ENCODE data around the gene TEX10.

The TEX10 gene

DNA sequence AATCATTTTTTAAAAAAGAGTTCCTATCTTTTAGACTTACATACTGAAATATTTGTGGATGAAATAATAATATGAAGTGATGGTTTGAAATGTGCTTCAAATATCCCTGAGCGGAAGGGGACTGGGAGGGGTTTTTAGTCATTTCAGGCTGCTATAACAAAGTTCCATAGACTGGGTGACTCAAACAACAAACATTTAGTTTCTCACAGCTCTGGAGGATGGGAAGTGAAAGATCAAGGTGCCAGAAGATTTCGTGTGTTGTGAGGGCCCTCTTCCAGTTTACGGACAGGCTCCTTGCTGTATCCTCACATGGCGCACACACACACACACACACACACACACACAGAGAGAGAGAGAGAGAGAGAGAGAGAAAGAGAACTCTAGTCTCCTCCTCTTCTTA is 27.1 kb upstream of the TEX10 start:
- TF ChIP-seq, protein P1, sequence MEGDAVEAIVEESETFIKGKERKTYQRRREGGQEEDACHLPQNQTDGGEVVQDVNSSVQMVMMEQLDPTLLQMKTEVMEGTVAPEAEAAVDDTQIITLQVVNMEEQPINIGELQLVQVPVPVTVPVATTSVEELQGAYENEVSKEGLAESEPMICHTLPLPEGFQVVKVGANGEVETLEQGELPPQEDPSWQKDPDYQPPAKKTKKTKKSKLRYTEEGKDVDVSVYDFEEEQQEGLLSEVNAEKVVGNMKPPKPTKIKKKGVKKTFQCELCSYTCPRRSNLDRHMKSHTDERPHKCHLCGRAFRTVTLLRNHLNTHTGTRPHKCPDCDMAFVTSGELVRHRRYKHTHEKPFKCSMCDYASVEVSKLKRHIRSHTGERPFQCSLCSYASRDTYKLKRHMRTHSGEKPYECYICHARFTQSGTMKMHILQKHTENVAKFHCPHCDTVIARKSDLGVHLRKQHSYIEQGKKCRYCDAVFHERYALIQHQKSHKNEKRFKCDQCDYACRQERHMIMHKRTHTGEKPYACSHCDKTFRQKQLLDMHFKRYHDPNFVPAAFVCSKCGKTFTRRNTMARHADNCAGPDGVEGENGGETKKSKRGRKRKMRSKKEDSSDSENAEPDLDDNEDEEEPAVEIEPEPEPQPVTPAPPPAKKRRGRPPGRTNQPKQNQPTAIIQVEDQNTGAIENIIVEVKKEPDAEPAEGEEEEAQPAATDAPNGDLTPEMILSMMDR (conservative IDR thresholded peaks at IDR 0.05; ENCODE audit: low read depth), result no peak
- DNase-seq (ENCODE audit: low spot score), result peak; percentile 69
- H3K27ac ChIP-seq, result peak overlapping the region; percentile 36; the same call in 1 of the 2 replicates
- ChIA-PET CTCF (no interaction called here), POLR2A (ENCODE audit: low non-redundant PET) (interaction anchor here (0.6 kb wide), 1 partner anchor 32 kb away, joined by 5 read pairs; no protein-coding TSS in a partner anchor)

DNA sequence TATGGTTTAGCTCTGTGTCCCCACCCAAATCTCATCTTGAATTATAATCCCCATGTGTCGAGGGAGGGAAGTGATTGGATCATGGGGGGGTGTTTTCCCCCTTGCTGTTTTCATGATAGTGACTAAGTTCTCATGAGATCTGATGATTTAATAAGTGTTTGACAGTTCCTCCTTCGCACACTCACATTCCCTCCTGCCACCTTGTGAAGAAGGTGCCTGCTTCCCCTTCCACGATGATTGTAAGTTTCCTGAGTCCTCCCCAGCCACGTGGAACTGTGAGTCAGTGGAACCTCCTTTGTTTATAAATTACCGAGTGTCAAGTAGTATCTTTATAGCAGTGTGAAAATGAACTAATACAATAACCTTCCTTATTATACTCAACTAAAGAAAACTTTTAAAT is 24.3 kb upstream of the TEX10 start:
- TF ChIP-seq, protein P1 (conservative IDR thresholded peaks at IDR 0.05; ENCODE audit: low read depth), result no peak
- CTCF ChIA-PET, result interaction anchor here (0.6 kb wide), 1 partner anchor 18 kb away, joined by 3 read pairs; no protein-coding TSS in a partner anchor
- POLR2A ChIA-PET (ENCODE audit: low non-redundant PET), result no interaction called here
- no peak overlapping the region for H3K27ac ChIP-seq
- DNase-seq (ENCODE audit: low spot score), result no peak

DNA sequence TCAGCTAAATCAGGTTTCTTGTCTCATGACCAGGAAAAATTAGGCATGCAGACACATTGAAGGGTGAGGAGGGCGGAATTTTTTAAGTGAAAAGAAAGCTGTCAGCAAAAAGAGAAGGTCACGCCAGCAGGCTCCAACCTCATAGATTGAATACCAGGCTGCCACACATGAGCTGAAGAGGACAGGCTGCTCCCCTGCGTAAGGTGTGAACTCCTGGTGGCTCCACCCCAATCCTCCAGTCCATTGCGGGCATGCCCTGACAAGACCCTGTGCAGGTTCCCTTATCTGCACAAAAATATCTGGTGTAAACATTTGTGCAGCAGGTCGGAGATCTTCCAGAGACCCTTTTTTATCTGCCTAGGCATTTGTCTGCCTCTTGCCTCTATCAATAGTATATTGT is 22.9 kb upstream of the TEX10 start:
- TF ChIP-seq, protein P1 (conservative IDR thresholded peaks at IDR 0.05; ENCODE audit: low read depth), result no peak
- CTCF ChIA-PET, result interaction anchor here (1.1 kb wide), 1 partner anchor 52 kb away, joined by 3 read pairs; no protein-coding TSS in a partner anchor
- no peak for DNase-seq (ENCODE audit: low spot score)
- POLR2A ChIA-PET (ENCODE audit: low non-redundant PET), result no interaction called here
- H3K27ac ChIP-seq, result no peak overlapping the region

DNA sequence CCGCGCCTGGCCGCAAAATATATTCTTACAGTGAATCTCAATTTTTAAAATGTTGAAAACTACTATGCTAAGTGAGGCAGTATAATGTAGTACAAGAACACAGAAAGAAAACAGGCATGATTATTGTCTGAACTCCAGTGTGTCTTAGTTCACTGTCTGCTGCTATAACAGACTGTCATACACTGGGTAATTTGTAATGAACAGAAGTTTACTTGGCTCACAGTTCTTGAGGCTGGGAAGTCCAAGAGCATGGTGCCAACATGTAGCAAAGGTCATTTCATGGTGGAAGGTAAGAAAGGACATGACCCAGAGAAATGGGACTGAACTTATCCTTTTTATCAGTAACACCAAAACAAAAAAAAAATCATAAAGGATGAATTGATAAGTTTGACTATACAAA is 19.9 kb upstream of the TEX10 start:
- CTCF ChIA-PET, result no interaction called here
- POLR2A ChIA-PET (ENCODE audit: low non-redundant PET), result no interaction called here
- no peak for DNase-seq (ENCODE audit: low spot score)
- H3K27ac ChIP-seq, result no peak overlapping the region
- TF ChIP-seq, protein P1 (conservative IDR thresholded peaks at IDR 0.05; ENCODE audit: low read depth), result no peak

DNA sequence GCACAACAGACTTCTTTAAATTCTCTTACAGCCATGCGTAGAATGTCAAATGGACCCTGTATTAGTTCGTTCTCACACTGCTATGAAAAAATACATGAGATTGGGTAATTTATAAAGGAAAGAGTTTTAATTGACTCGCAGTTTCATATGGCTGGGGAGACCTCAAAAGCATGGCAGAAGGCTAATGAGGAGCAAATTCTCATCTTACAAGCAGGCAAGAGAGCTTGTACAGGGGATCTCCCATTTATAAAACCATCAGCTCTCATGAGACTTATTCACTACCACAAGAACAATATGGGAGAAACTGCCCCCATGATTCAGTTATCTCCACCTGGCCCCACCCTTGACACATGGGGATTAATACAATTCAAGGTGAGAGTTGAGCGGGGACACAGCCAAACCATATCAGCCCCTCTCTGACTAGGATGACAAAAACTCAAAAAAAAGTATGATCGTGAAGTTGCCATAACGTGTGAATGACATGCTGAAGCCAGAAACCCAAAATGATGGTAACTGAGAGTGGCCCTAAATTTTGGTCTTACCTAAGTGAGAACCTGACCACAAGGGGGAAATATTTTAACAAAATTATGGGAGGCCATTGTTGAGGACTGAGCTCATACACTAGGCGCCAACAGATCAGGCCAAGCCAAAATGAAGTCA is 17.5 kb upstream of the TEX10 start:
- POLR2A ChIA-PET (ENCODE audit: low non-redundant PET), result no interaction called here
- no peak overlapping the region for H3K27ac ChIP-seq
- CTCF ChIA-PET, result no interaction called here
- TF ChIP-seq, protein P1 (conservative IDR thresholded peaks at IDR 0.05; ENCODE audit: low read depth), result no peak
- no peak for DNase-seq (ENCODE audit: low spot score)

DNA sequence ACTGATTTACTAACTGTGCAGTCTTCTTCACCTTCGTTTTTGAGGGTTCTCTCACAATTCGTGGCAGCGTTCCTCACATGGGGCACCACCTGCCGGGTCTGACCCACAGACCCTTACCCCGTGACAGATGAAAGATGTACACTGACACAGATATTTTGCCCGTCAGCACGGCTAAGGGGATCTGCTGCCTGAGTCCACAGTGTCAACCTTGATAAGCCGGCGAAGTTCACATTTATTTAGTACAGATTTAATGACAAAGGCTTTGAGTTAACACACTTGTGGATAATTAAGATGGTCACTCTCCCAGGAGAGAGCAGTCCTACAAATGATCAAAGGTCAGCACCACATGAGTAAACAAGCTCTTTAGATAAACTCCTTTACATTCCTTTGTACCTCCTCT is 15.9 kb upstream of the TEX10 start:
- TF ChIP-seq, protein P1 (conservative IDR thresholded peaks at IDR 0.05; ENCODE audit: low read depth), result no peak
- DNase-seq (ENCODE audit: low spot score), result no peak
- CTCF ChIA-PET, result no interaction called here
- POLR2A ChIA-PET (ENCODE audit: low non-redundant PET), result no interaction called here
- no peak overlapping the region for H3K27ac ChIP-seq

Data from RWPE1 (cell line).